ENCODE measurements around the gene CMSS1.

The CMSS1 gene

GRCh38 chr3:99958222-99958912 is 140.7 kb downstream of the CMSS1 start:
- DNase-seq: no peak

GRCh38 chr3:99960123-99960878 is 142.6 kb downstream of the CMSS1 start:
- DNase-seq: no peak

- DNase-seq: no peak
Observed at GRCh38 chr3:99960941-99961340, 143.3 kb downstream of the CMSS1 start.

- DNase-seq: no peak
Observed at GRCh38 chr3:99961756-99962515, 144.3 kb downstream of the CMSS1 start.

- no peak for DNase-seq
Observed at GRCh38 chr3:99962703-99963102, 145.0 kb downstream of the CMSS1 start.

GRCh38 chr3:99965077-99965476 is 147.4 kb downstream of the CMSS1 start:
- no peak for DNase-seq

GRCh38 chr3:99965681-99966408 is 148.2 kb downstream of the CMSS1 start:
- DNase-seq: no peak

- no peak for DNase-seq
Observed at GRCh38 chr3:99966662-99967416, 149.2 kb downstream of the CMSS1 start.

- no peak for DNase-seq
Observed at GRCh38 chr3:99967796-99968195, 150.1 kb downstream of the CMSS1 start.

GRCh38 chr3:99969136-99969535 is 151.5 kb downstream of the CMSS1 start:
- DNase-seq: no peak

- DNase-seq: no peak
Observed at GRCh38 chr3:99970198-99970597, 152.5 kb downstream of the CMSS1 start.

- DNase-seq: no peak
Observed at GRCh38 chr3:99971761-99972160, 154.1 kb downstream of the CMSS1 start.

- no peak for DNase-seq
Observed at GRCh38 chr3:99972380-99973104, 154.9 kb downstream of the CMSS1 start.

GRCh38 chr3:99974989-99975388 is 157.3 kb downstream of the CMSS1 start:
- no peak for DNase-seq

- DNase-seq: no peak
Observed at GRCh38 chr3:99976584-99976983, 158.9 kb downstream of the CMSS1 start.

GRCh38 chr3:99978221-99978620 is 160.6 kb downstream of the CMSS1 start:
- DNase-seq: no peak

- no peak for DNase-seq
Observed at GRCh38 chr3:99980606-99981005, 162.9 kb downstream of the CMSS1 start.

- no peak for DNase-seq
Observed at GRCh38 chr3:99981138-99981537, 163.5 kb downstream of the CMSS1 start.

GRCh38 chr3:99982650-99983049 is 165.0 kb downstream of the CMSS1 start:
- no peak for DNase-seq

GRCh38 chr3:99984139-99984538 is 166.5 kb downstream of the CMSS1 start:
- DNase-seq: no peak
